Measurements from ENCODE around the gene TSHZ2.
"Not testable (repeated sequence)": the region's sequence is repeated elsewhere in the genome, so short reads cannot be mapped to it uniquely, and the experiment has no call there.

The TSHZ2 gene

GRCh38 chr20:53530440-53530839 lies 558.3 kb downstream of the TSHZ2 start:
- DNase-seq: no peak

GRCh38 chr20:53532654-53533312 lies 560.6 kb downstream of the TSHZ2 start:
- not testable (repeated sequence) for DNase-seq

GRCh38 chr20:53533500-53533899 lies 561.3 kb downstream of the TSHZ2 start:
- no peak for DNase-seq

GRCh38 chr20:53534037-53534436 lies 561.9 kb downstream of the TSHZ2 start:
- no peak for DNase-seq

GRCh38 chr20:53535878-53536277 lies 563.7 kb downstream of the TSHZ2 start:
- no peak for DNase-seq

GRCh38 chr20:53536382-53536781 lies 564.2 kb downstream of the TSHZ2 start:
- DNase-seq: not testable (repeated sequence)

- DNase-seq: no peak
These were observed 567.4 kb downstream of the TSHZ2 start for GRCh38 chr20:53539516-53539915.

Data from DMS79 treated with DMSO at 0.1 percent for 48 hours (cell line).